GM21423 (cell line): ENCODE measurements around the gene MTPN.

Experiments used
- ATAC-seq: cut with Tn5 transposase; IDR thresholded peaks from one replicate; pipeline ENCODE4 v1.9.1; 2021; ENCODE audit warnings: mild to moderate bottlenecking, moderate library complexity; ENCODE audit not compliant: unreplicated experiment

Gene MTPN

DNA sequence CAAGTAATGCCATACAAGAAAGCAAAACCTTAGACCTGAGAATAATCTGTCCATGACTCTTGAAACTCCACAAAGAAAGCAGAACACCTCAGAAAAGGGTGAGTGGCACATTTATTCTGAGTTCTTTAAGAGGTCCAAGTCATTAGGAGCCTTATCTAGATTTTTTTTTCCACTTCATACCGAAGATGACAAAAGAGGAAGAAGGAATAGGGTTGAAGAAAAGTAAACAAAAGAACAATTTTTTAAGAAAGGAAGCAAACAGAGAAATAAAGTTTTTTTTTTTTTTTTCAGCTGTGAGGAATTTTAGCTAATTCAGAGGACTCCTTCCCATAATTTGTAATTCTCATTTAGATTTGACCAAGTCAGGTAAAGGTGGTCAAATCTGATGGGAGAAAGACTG, 13.1 kb upstream of the MTPN start:
- no peak for ATAC-seq

DNA sequence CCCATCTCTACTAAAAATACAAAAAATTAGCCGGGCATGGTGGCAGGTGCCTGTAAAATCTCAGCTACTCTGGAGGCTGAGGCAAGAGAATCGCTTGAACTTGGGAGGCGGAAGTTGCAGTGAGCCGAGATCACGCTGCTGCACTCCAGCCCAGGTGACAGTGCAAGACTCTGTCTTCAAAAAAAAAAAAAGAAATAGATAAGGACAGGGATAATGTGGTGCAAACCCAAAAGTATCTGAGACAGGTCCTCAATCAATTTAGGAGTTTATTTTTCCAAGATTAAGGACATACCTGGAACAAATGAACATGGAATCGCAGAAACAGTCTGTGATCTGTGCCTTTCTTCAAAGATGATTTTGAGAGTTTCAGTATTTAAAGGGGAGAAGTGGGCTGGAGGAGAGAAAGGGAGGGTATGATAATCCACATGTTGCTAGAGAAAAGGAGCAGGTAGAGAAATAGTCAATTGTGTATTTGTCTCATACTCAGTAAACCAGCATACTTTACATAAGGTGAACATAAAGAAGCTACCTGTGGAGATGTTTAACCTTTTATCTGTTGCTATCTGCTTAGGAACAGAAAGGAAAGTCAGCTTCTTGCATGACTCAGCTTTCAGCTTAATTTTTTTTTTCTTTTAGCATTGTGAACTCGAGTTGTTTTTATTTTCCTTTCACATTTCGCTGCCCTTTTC, 4.9 kb upstream of the MTPN start:
- ATAC-seq: no peak

DNA sequence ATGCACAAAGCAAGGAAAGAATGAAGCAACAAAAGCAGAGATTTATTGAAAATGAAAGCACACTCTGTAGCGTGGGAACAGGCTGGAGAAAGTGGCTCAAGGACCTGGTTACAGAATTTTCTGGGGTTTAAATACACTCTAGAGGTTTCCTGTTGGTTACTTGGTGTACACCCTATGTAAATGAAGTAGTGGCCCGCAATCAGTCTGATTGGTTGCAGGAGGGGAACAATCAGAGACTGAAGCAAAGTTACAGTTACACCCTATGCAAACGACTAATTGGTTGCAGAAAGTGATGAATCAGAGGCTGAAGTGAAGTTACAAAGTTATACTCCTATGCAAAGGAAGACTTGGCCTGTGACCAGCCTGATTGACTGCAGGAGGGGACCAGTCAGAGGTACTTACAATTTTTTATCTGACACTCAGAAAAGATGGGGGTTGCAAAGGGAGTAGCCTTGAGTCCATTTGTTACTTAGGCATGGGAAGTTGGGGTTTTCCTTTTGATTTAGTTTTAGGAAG, 3.6 kb upstream of the MTPN start:
- ATAC-seq: peak; percentile 63

DNA sequence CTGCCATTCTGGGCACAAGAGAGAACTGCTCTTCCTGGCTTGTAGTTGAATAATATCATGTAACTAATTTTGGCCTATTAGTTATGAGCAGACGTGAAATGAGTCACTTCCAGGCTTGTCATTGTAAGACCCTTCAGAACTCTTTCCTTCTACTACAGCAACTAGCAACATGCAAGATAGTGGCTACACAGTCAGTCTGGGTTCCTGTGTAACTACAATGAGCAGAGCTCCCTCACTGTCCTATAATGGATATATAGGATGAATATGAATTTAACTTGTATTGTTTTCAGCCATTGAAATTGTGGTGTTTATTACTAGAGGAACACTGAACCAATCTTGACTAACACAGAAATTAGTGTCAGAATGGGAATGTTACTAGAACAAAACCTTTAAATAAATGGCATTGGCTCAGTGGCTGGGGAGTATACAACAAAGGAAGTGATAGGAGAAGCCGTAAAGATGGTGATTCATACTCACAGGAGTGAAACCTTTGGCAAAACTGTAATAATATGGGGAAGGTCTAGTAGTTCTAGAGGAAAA, 2.9 kb upstream of the MTPN start:
- peak; percentile 13 for ATAC-seq

DNA sequence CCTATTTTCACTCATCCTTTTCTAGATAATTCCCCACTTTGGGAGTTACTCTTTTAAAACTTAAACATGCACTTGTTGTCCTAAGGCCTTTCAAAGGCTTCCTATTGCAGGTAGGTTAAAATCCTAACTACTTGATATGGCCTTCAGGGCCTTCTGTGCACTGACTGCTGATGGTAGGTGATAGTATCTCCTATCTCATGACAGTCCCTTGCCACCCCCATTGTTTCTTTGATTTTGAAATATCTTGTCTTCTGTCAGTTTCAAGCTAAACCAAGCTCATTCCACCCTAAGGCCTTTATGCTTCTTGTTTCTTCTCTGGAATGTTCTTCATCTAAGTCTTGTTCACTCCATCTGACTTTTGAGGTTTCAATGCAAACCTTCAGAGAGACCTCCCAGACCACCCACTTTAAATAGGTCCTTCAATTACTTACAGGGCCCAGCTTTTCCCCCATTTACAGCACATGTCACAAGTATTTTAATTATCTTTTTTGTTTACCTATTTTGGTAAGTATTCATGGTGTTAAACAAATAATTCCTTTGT, 2.4 kb upstream of the MTPN start:
- ATAC-seq: no peak

DNA sequence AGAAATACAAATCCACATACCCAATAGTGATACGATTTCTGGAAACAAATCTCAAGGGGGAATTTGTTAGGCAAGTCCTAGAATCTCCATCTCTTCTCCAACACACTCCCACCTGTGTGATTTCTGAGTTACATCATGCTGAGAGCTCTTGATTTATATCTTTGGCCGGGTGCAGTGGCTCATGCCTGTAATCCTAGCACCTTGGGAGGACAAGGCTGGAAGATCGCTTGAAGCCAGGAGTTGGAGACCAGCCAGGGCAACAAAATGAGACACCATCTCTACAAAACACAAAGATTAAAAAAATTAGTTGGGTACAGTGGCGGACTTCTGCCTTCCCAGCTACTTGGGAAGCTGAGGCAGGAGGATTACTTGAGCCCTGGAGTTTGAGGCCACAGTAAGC, 1.5 kb upstream of the MTPN start:
- ATAC-seq: no peak

DNA sequence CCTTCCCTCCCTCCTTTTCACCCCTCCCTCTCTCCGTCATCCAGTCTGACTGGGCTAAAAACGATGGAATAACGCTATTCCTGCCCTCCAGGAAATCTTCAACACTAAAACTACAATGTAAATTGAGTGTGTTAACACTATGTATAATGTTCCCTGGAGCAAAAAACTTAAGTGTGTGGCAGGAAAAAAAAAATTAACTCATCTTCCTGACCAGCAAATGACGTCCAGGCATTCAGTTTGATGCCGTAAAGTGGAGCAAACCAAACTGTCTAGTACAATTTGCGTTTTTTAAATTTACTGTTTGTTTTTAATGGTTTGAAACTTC, 545 bp upstream of the MTPN start:
- ATAC-seq: no peak

DNA sequence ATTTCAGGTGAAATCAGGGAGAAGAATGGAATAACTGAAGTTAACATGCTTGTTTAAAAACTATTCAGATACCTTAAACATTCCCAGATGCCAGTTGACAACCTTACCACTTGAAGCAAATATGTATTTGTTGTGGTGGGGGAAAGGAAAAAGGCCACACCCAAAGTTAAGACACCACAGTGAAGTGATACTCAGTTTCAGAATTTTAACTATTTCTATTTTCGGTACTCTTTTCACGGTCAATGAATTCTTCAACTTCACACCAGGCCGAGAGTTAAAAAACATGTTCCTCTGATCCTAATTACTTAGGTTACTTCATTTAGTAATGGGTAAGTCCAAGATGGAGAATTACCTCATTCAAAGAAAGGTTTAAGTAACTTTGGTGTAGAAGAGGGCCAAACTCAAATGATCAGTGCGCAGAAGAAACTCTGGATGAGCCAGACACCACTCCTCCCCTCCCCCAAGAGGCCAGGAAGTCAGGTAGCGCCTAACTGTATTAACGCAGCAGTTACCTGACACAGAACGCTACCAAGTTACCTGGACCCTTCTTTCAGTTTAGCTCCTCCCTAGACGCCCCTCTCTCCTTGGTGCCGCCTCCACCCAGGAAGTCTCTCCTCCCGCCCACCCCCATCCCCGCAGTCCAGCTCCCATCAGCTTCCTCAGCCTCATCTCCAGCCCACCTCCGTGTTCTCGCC, 700 bp downstream of the MTPN start:
- ATAC-seq: peak; percentile 17

DNA sequence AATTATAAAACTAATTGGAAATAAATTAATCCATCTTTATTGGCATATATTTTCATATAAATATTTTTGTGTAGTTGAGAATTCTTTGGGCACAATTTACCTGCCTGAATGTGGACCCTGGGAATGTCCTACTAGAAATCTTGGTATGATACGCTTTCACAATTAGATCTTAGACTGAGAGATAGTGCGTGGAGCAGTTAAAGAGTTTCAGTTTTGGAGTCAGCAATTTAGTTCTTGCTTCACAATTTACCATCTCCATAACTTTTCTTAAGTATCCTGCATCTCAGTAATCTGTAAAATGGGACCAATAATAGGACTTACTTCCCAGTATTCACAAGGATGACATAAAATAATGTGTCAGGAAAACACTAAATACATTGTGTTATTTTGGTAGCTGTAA, 2.0 kb downstream of the MTPN start:
- ATAC-seq: no peak

DNA sequence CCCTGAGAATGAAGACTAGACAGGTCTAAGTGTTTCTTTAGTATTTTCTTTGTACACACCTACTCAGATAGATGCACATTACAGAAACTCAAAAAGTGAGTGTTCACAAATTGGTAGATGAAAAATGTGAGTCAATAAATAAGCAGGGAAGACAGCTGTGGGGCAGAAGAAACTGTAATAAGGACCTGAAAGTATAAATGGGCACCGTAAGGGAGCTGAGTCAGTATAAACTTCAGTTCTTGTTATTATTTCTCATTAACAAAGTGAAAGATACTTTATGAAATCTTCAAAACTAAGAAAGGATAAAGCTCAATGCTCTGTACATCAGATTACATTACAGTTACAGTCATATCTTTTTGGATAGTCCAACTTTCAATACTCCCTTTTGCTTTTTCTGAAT, 2.5 kb downstream of the MTPN start:
- ATAC-seq: no peak

DNA sequence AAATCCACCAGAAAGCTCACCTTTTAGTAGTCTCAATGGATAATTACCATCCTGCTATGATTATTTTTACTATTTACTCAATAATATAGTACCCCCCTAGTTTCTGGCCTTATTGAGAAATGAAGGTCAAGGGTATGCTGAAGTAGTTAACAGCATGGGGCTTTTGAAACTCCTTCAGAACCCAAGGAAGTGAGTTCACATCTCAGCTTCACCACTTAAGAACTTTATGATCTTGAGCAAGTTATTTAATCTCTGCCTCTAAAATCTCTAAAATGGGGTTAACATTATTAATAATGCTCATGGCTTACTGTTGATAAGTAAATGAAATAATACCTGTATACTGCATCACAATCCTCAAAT, 5.8 kb downstream of the MTPN start:
- peak; percentile 18 for ATAC-seq

DNA sequence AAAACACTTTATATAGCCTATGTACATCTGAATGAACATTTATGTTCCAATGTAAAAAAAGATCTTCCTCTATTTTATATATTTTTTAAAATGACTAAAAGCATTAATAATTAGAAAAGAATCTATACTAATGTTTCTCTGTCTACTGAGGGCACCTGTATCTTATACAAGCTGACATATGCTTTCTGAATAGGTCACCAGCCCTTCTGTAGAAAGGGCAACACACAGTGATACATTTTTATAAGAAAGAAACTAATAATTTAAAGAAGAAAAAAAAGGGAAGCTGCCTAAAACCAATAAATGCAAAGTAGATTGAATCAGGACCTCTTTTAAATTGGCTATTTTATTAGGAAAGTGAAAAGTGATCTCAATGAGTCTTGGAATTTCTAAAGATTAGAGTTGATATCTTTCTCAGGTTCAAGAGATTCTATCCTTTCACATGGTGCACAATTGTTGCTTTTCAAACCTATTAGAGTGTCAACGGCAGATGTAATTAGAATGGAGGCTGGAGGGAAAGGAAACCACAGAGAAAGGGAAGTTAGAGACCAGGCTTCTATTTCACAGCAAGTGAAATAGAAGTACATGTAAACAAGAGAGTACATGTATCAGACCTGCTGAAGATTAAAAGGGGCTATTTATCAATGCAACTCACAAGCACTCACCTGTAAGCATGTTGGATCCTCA, 6.3 kb downstream of the MTPN start:
- ATAC-seq: peak; percentile 79

DNA sequence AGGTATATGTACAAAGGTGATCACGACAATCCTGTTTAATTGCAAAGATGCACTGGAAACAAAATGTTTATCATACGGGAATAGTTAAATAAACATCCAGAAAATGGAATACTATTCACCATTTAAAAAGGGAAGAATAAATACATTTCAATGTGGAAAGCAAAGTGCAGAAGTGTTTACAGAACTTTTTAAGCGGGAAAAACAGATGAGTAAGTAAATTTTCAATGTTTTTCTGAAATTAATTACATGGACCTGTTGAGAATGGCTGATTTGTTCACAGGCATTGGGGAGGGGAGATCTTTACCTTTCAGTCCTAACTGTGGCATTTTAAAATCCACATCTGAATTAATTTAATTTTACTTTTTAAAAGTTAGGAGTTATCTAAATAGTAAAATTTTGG, 7.1 kb downstream of the MTPN start:
- ATAC-seq: no peak

DNA sequence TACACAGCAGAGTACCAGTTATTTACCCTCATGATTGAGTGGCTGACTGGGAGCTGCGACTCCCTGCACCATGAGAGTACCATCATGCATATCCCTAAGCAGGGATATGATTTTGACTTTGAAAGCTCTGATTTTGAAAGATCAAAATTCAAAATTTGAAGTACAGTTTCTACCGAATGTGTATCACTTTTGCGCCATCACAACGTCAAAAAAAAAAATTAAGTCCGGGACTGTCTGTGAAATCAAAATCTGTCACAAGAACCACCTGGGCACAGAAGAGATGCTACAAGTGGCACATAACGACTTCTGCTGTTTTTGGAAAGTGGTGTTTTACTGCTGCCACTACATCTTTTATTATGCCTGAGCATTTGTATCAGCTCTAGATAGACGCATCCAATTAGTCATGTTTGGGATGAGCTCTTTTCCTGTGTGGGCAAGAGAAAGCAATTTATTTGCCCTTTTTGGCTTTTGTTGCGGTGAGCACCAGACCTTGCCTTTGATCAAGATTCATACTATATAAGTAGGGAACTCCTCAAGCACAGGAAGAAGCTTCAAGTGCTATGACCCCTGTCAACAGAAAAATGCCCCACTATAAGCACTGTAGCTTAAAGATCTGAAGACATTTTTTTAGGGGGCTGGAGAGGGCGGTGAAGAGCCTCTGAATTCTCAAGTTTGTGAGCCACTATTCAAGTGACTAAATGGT, 10.7 kb downstream of the MTPN start:
- no peak for ATAC-seq

DNA sequence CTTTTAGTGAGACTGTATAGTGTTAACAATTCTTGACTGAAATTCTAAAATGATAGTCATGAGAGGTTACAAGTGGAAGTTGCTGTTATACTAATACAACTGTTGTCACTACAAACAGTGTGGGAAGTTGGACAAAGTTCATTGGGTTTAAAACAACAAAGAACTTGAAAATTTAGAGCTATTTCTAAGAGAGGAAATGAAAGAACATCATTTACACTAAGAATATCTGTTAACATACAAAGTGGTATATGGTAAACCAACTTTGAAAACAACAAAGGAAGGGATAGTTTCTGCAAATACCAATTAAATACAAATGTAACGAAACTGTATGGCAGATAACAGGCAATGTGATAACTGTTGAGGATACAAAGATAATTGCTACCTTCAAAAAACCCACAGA, 11.6 kb downstream of the MTPN start:
- peak; percentile 60 for ATAC-seq

DNA sequence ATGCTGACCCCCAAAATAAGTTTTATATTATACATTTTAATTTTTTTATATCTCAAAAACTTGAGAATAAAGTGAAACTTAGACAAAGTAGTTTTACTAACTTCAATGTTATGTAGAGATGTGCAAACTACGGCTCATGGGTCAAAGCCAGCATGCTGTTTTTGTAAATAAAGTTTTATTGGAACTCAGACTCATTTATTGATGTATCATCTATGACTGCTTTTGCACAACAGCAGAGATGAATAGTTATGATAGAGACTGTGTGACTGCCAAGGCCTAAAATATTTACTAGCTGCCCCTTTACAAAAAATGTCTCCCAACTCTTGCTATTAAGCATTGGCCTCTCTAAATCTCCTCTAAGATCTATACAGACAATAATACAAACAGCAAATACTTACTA, 12.4 kb downstream of the MTPN start:
- no peak for ATAC-seq

DNA sequence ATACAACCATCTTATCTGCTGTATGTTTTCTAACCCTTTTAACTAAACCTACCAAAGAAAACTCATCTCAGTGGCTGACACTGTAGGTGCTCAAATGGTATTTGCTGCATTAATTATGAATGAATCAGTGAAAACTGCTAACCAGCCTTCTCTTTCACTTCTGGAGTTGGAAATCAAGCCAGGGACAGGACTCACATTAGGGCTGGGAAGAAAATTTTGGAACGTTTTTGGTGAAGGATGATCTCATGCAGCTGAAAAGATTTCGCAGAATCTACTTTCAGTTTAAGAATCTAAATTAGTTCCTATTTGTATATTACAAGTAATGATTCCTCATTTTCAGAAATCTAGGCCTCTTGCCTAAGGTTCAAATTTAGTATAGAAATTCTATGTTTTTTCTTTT, 12.9 kb downstream of the MTPN start:
- no peak for ATAC-seq

DNA sequence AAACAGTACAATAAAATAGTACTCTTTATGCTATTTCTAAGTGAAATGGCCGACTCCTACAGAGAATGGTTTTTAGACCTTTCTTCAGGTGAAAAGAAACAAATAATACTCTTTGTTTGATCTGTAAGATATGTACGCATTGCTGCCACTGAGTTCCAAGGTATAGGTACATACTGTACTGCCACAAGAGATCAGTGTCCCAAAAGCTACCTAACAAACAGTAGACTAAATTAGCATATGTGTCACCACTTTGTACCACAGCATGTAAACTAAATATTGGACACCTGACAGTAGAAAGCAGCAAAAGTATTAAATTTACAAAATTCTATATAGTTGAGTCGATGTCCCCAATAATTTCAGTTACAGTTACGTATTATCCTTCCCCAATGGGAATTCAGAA, 14.4 kb downstream of the MTPN start:
- no peak for ATAC-seq

DNA sequence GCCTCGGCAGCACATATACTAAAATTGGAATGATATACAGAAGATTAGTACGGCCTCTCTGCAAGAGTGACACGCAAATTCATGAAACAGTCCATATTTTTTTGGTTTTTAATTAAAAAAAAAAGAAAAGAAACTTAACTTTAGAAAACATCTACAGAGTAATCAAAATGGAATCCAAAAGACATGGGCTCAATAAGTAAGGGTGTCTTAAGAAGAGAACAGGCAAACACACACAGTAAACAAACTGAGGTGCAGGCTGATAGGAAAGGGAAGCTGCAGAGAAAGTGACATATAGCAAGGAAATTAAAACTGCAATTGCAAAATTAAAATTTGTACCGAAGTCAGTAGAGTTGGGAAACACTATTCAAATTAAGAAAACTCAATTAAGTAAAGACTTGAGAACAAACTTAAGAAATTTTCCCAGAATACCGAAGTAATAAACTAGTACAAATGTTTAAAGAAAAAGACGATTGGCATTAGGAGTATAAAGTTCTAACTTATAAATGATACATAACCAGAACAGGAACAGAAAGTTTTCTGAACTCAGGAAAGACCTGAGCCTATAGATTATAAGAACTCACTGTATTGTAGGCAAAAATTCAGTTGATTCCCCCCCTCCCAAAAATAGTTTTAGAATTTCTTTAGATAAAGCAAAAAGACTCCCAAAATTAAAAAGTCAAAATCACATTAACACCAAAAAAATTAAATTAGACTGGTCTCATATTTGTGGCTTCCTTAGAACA, 16.3 kb downstream of the MTPN start:
- no peak for ATAC-seq

DNA sequence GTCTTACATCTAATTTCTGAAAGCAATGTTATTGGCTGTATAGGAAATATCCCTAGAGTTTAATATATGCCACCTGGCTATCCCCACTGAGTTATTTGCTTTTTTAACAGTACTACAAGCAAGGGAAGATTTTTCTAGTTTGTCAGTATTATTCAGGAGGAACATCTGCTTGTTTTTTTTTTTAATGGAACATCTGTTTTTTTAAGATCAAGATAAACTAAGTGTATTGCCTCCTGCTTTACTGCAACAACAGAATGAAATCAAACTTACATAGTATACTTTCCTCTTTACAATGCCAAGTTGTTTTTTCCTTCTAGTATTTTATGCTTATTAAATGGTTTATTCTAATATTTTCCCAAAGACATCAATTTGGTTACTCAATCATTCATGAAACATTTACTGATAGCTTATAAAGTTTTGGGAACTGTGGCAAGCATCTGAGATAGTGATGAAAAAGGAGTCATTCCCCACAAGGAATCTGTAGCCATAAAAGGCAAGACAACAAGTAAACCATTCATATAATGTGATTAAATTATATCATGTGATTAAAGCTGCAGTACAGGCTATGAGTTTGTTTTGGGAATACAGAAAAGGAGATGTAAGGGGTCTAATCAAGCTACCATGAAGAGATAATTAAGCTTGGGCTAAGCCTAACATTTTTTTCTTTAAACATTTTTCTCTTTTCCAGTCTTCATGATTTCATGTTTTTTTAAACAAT, 17.4 kb downstream of the MTPN start:
- no peak for ATAC-seq
